Kidney (tissue), 14 donors: ENCODE data around the gene GPAT2. TPM values are rescaled to one million over a fixed set of nuclear protein-coding genes. Genes with fewer than 3 reads are reported as not detected.
A peak's percentile ranks its signal among the peaks of the same experiment; 100 is the strongest.
"Not testable (repeated sequence)": the region's sequence is repeated elsewhere in the genome, so short reads cannot be mapped to it uniquely, and the experiment has no call there.

ENCODE experiments used
- DNase-seq, 5 donors: peaks; one replicate each; pipeline ENCODE4 v3.0.0-alpha.2; 2013 to 2020
- FAIRE-seq: peaks from 2 replicates; lab custom pipeline; 2012; peaks lifted over from hg19 to GRCh38; lab: Jason Lieb, UNC
- H3K27ac ChIP-seq, 2 donors: one replicate each; pipeline ENCODE4 v1.7.0; 2013; ENCODE audit warnings: low read depth in 2 of 2, low read length in 2 of 2, inconsistent platforms in 1 of 2
- H3K27me3 ChIP-seq: one replicate; pipeline ENCODE4 v1.7.1; 2013; ENCODE audit warnings: low read length, inconsistent platforms; ENCODE audit not compliant: control insufficient read depth, insufficient read depth
- H3K36me3 ChIP-seq, 3 donors: one replicate each; pipeline versions ENCODE4 v1.7.0 to v1.7.1; 2013; ENCODE audit warnings: low read length in 3 of 3, control low read depth in 1 of 3, inconsistent platforms in 1 of 3; ENCODE audit not compliant: insufficient read depth in 3 of 3, control insufficient read depth in 2 of 3
- H3K4me1 ChIP-seq, 3 donors: one replicate each; pipeline versions ENCODE4 v1.7.0 to v1.7.1; 2013; ENCODE audit warnings: low read length in 3 of 3, inconsistent platforms in 1 of 3, low read depth in 1 of 3; ENCODE audit not compliant: control insufficient read depth in 2 of 3, insufficient read depth in 2 of 3
- H3K4me3 ChIP-seq, 3 donors: one replicate each; pipeline versions ENCODE4 v1.7.0 to v1.8.1; 2013; ENCODE audit warnings: low read length in 3 of 3, control low read depth in 1 of 3, inconsistent platforms in 1 of 3
- H3K9ac ChIP-seq, 3 donors: one replicate each; pipeline versions ENCODE4 v1.7.0 to v1.7.1; 2013; ENCODE audit warnings: low read length in 3 of 3, control low read depth in 1 of 3, inconsistent platforms in 1 of 3
- H3K9me3 ChIP-seq, 3 donors: one replicate each; pipeline versions ENCODE4 v1.7.0 to v1.7.1; 2013; ENCODE audit warnings: low read length in 3 of 3, control low read depth in 1 of 3, inconsistent platforms in 1 of 3; ENCODE audit not compliant: control insufficient read depth in 2 of 3, insufficient read depth in 1 of 3
- CTCF ChIP-seq: IDR thresholded peaks from 3 replicates; pipeline ENCODE4 v1.5.1; 2012; ENCODE audit warnings: mild to moderate bottlenecking, moderate library complexity, borderline replicate concordance; ENCODE audit not compliant: insufficient read depth; ENCODE audit errors: extremely low read depth
- intact Hi-C: fragments of 100-400 bp; cut with DNase I; formaldehyde crosslinking; loops from one replicate; pipeline ENCODE4 v1.11.1; 2022
- polyA plus RNA-seq: library from polyadenylated mRNA; stranded (reverse); fragments of 350-450 nt; fragmentation: Illumina TruSeq; extraction: RNeasy Lipid Tissue Mini Kit (QIAGEN cat#74804); gene quantifications from one replicate; pipeline ENCODE4 v1.2.3, GENCODE V29; 2014; ENCODE audit warnings: low read depth, low replicate concordance; ENCODE audit not compliant: insufficient read depth
- total RNA-seq: library from RNA; stranded (reverse); fragmentation: NEBNext Ultra II Directional; extraction: Animal tissue kit (Norgen Biotek cat#: 25700); gene quantifications from one replicate; pipeline ENCODE4 v1.2.1, GENCODE V29; 2021
- donor health status: control.
- donor health status: control.
- donor health status: control.
- donor health status: control.
- donor health status: control.
- donor health status: DM: yes; HTN: yes; CAD: no.
- donor health status: Normal renal cell carcinoma (clear cell type).

The GPAT2 gene
- total and polyA plus RNA-seq, 2 donors from 2014 or later: 1.1 to 2.7 TPM

DNA sequence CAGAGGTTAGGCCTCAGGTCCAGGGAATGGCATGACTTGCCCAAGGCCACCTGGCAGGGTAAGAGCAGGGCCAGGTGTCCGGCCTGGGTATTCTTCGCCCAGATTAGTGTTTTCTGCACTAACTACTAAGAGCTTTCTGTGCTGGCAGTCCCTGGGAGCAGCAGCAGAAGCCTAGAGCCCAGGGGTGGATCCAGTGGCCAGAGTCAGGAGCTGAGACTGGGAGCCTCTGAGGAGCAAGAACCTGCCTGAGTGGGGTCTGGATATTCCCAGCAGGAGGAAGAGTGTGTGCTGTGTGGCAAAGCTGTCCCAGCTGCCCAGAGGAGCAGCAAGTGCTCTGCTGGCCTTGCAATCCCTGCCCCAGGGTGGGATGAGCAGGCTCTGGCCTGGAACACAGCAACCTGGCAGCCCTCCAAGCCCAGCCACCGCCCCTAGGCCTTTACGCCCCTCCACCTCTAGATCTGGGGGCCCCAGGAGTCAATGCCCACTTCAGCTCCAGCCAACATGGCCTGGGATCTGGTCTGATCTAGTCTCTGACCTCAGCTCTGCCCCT is 30.7 kb upstream of the GPAT2 start:
- no peak for FAIRE-seq
- Histone ChIP-seq H3K27me3 (no peaks in the 10 kb centered on the region), H3K36me3 (no peaks in the 10 kb centered on the region), H3K4me1 (no peaks in the 10 kb centered on the region), H3K9ac (no peak overlapping the region), H3K9me3 (no peaks in the 10 kb centered on the region), H3K27ac (no peak overlapping the region), H3K4me3 (no peak overlapping the region)
- DNase-seq: peak in 1 of 5 donors; percentile 71
- no peak for TF ChIP-seq CTCF
- intact Hi-C loops: no loop called here

GRCh38 chr2:96064760-96065159 is 30.0 kb upstream of the GPAT2 start:
- H3K27ac ChIP-seq, FAIRE-seq, DNase-seq, H3K9ac ChIP-seq, H3K4me1 ChIP-seq, H3K4me3 ChIP-seq, H3K9me3 ChIP-seq, intact Hi-C loops, H3K27me3 ChIP-seq, H3K36me3 ChIP-seq: not testable (repeated sequence)

DNA sequence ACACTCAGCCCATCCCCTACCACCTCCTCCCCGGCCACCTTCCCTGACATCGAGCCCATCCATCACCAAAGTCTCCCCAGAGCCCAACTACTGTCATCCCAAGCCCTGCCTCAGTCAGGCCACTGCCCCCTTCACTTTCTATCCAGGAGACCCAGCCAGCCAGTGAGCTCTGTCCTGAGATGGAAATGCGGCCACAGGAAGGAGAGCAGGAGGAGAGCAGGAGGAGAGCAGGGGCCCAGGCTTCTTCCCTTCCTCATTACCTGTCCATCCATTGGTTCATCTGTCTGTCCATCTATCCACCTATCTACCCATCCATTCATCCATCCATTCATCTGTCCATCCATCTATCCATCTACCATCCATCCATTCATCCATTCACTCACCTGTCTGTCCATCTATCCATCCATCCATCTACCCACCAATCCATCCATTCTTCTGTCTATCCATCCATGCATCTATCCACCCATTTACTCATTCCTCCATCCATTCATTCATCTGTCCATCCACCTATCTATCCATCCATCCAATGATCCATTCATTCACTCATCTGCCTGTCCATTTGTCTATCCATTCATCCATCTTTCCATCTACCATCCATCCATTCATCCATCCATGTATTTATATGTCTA is 29.4 kb upstream of the GPAT2 start:
- intact Hi-C loops, H3K36me3 ChIP-seq, DNase-seq: not testable (repeated sequence)

GRCh38 chr2:96063116-96063899 is 28.6 kb upstream of the GPAT2 start:
- H3K9ac ChIP-seq, intact Hi-C loops, H3K36me3 ChIP-seq, H3K27ac ChIP-seq, H3K4me1 ChIP-seq, H3K4me3 ChIP-seq, FAIRE-seq, H3K27me3 ChIP-seq, H3K9me3 ChIP-seq: not testable (repeated sequence)
- DNase-seq: peak in 2 of 5 donors; percentile 31 to 69
- peak; percentile 13 for TF ChIP-seq CTCF

More for the DNA sequence above, 29.4 kb upstream of the GPAT2 start:
- not testable (repeated sequence) for H3K4me3 ChIP-seq, H3K27me3 ChIP-seq, H3K9me3 ChIP-seq, H3K27ac ChIP-seq, H3K9ac ChIP-seq, FAIRE-seq, H3K4me1 ChIP-seq

DNA sequence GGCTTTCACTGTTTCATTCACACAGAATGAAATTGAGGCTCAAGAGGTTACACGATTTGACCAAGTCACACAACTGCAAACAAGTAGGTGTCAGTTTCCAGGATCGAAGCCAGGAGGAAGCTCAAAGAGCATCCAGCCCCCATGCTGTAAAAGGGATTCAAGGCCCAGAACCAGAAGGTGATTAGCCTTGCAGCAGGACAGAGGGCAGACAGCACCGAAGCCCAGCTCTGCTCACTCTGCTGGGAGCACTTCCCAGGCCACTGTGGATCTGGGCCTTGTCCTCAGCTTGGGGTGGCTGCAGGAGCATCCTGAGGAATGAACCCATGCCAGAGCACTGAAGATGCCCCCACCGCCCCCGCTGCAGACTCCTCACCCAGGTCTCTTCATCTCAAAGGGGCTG is 27.8 kb upstream of the GPAT2 start:
- H3K9me3 ChIP-seq, H3K4me3 ChIP-seq, H3K27ac ChIP-seq, intact Hi-C loops, H3K9ac ChIP-seq, H3K27me3 ChIP-seq, FAIRE-seq, DNase-seq, H3K36me3 ChIP-seq, H3K4me1 ChIP-seq: not testable (repeated sequence)

GRCh38 chr2:96061901-96062300 is 27.2 kb upstream of the GPAT2 start:
- H3K4me1 ChIP-seq, intact Hi-C loops, H3K27ac ChIP-seq, H3K9ac ChIP-seq, H3K36me3 ChIP-seq, H3K9me3 ChIP-seq, H3K27me3 ChIP-seq, H3K4me3 ChIP-seq, FAIRE-seq: not testable (repeated sequence)
- peak in 3 of 5 donors; percentile 10 to 75 (median 52) for DNase-seq
